Mucosa of descending colon (tissue), 3 donors: ENCODE results near the gene MARCHF2. TPM values are rescaled to one million over a fixed set of nuclear protein-coding genes. Genes with fewer than 3 reads are reported as not detected.
"Not testable (repeated sequence)": the region's sequence is repeated elsewhere in the genome, so short reads cannot be mapped to it uniquely, and the experiment has no call there.

Source experiments
- ATAC-seq: fragments of 200-7000 bp; cut with Tn5 transposase; one replicate; pipeline ENCODE4 v1.9.1; 2020; ENCODE audit warnings: mild to moderate bottlenecking, moderate library complexity
- DNase-seq, 3 donors: peaks; one replicate each; pipeline ENCODE4 v3.0.0-alpha.2; 2020
- H3K36me3 ChIP-seq: fragments of 200-600 bp; one replicate; pipeline ENCODE4 v1.8.0; 2021; ENCODE audit warnings: low read depth, mild to moderate bottlenecking
- H3K4me1 ChIP-seq: fragments of 200-600 bp; one replicate; pipeline ENCODE4 v1.8.0; 2021; ENCODE audit warnings: low read depth, mild to moderate bottlenecking
- H3K4me3 ChIP-seq: fragments of 200-600 bp; one replicate; pipeline ENCODE4 v1.8.0; 2021; ENCODE audit warnings: mild to moderate bottlenecking
- H3K9me3 ChIP-seq: fragments of 200-600 bp; one replicate; pipeline ENCODE4 v1.8.0; 2021; ENCODE audit warnings: mild to moderate bottlenecking
- CTCF ChIP-seq: fragments of 200-600 bp; IDR thresholded peaks from one replicate; pipeline ENCODE4 v1.8.0; 2022; ENCODE audit warnings: antibody characterized with exemption, mild to moderate bottlenecking
- intact Hi-C, 2 donors: fragments of 100-400 bp; cut with DNase I in 1 of 2; cut with micrococcal nuclease in 1 of 2; formaldehyde crosslinking; loops; one replicate each; pipeline versions ENCODE4 v1.11.0 to v1.11.1; 2022; cut with DNase I, micrococcal nuclease
- total RNA-seq, 3 donors: library from RNA; stranded (reverse); fragmentation: NEBNext Ultra II Directional in 2 of 3; extraction: Animal tissue kit (Norgen Biotek cat#: 25700) in 2 of 3; gene quantifications; one replicate each; pipeline versions ENCODE4 v1.2.1 to v1.2.4, GENCODE V29; 2021 to 2023
- donor health status: DM: no; HTN: no; CAD: no; lungs with moderate emphysema.
- donor health status: DM: no; HTN: no; CAD: no.
- donor health status: DM: no; HTN: yes; CAD: no.

Gene MARCHF2
- total RNA-seq, 3 donors from 2014 or later: 27.2 to 62.0 (median 33.8) TPM

- no peak for TF ChIP-seq CTCF
- no peak overlapping the region for H3K4me3 ChIP-seq
- H3K9me3 ChIP-seq: no peaks in the 10 kb centered on the region
- intact Hi-C loops: no loop called here
- ATAC-seq: peak; percentile 95
- DNase-seq: peak; percentile 74 to 87 (median 85)
- H3K4me1 ChIP-seq: peaks cover 10% of the 10 kb centered on the region
- no peaks in the 10 kb centered on the region for H3K36me3 ChIP-seq
Measured at GRCh38 chr19:8423817-8424223, 10.7 kb downstream of the MARCHF2 start.

- intact Hi-C loops: not testable (repeated sequence)
Measured at GRCh38 chr19:8425331-8425730, 12.2 kb downstream of the MARCHF2 start.

GRCh38 chr19:8426283-8426682 lies 13.2 kb downstream of the MARCHF2 start:
- intact Hi-C loops: no loop called here
- Histone ChIP-seq H3K36me3 (no peaks in the 10 kb centered on the region), H3K4me3 (no peak overlapping the region), H3K4me1 (peaks cover 10% of the 10 kb centered on the region), H3K9me3 (no peaks in the 10 kb centered on the region)
- DNase-seq (no peak), ATAC-seq (no peak)
- no peak for TF ChIP-seq CTCF

More at GRCh38 chr19:8425331-8425730, 12.2 kb downstream of the MARCHF2 start:
- not testable (repeated sequence) for ATAC-seq, H3K9me3 ChIP-seq, H3K4me3 ChIP-seq, H3K4me1 ChIP-seq, H3K36me3 ChIP-seq, DNase-seq

GRCh38 chr19:8429044-8429443 lies 15.9 kb downstream of the MARCHF2 start:
- DNase-seq (no peak), ATAC-seq (no peak)
- peaks cover 5% of the 10 kb centered on the region for H3K4me1 ChIP-seq
- TF ChIP-seq CTCF: no peak
- H3K9me3 ChIP-seq: no peaks in the 10 kb centered on the region
- H3K4me3 ChIP-seq: no peak overlapping the region
- intact Hi-C loops: no loop called here
- no peaks in the 10 kb centered on the region for H3K36me3 ChIP-seq

GRCh38 chr19:8429826-8430225 lies 16.7 kb downstream of the MARCHF2 start:
- intact Hi-C loops: no loop called here
- H3K36me3 ChIP-seq: no peaks in the 10 kb centered on the region

GRCh38 chr19:8430650-8431049 lies 17.5 kb downstream of the MARCHF2 start:
- H3K4me3 ChIP-seq: no peak overlapping the region
- no peaks in the 10 kb centered on the region for H3K36me3 ChIP-seq
- intact Hi-C loops: no loop called here
- H3K9me3 ChIP-seq: no peaks in the 10 kb centered on the region
- H3K4me1 ChIP-seq: peaks cover 8% of the 10 kb centered on the region
- TF ChIP-seq CTCF: no peak
- DNase-seq (no peak), ATAC-seq (no peak)

More at GRCh38 chr19:8429826-8430225, 16.7 kb downstream of the MARCHF2 start:
- Histone ChIP-seq H3K4me1 (peaks cover 8% of the 10 kb centered on the region), H3K9me3 (no peaks in the 10 kb centered on the region), H3K4me3 (no peak overlapping the region)
- ATAC-seq: no peak
- no peak for TF ChIP-seq CTCF
- no peak for DNase-seq
